Transverse colon (tissue), 4 donors: Measurements from ENCODE around the gene UHRF1. TPM values are rescaled to one million over a fixed set of nuclear protein-coding genes. Genes with fewer than 3 reads are reported as not detected.
A peak's percentile ranks its signal among the peaks of the same experiment; 100 is the strongest.

Experiments
- DNase-seq: peaks from one replicate; pipeline ENCODE4 v3.0.0-alpha.2; 2019
- H3K27ac ChIP-seq, 4 donors: fragments of 200-600 bp; sonication (generic); 2 replicates each; pipeline ENCODE4 v1.5.1; 2016 to 2018; ENCODE audit warnings: inconsistent platforms in 4 of 4
- H3K27me3 ChIP-seq: fragments of 200-600 bp; sonication (generic); 2 replicates; pipeline ENCODE4 v1.5.1; 2017; ENCODE audit warnings: inconsistent platforms
- H3K36me3 ChIP-seq, 4 donors: fragments of 200-600 bp; sonication (generic); 2 replicates each; pipeline ENCODE4 v1.5.1; 2017 to 2019; ENCODE audit warnings: inconsistent platforms in 4 of 4
- H3K4me1 ChIP-seq, 4 donors: fragments of 200-600 bp; sonication (generic); 2 replicates each; pipeline ENCODE4 v1.5.1; 2017 to 2020; ENCODE audit warnings: inconsistent platforms in 4 of 4
- H3K4me3 ChIP-seq, 4 donors: fragments of 200-600 bp; sonication (generic); 1 replicate in 1 of 4; 2 replicates in 3 of 4; pipeline versions ENCODE4 v1.5.1 to v1.6.1; 2017 to 2019; ENCODE audit warnings: inconsistent platforms in 4 of 4
- H3K9me3 ChIP-seq, 2 donors: fragments of 200-600 bp; sonication (generic); 2 replicates each; pipeline ENCODE4 v1.5.1; 2017 to 2019; ENCODE audit warnings: inconsistent platforms in 2 of 2
- CTCF ChIP-seq, 5 experiments: fragments of 200-600 bp in 3 of 5; fragments of 450-650 bp in 2 of 5; sonication (generic) in 3 of 5; IDR thresholded peaks; 1 replicate in 2 of 5; 2 replicates in 3 of 5; pipeline ENCODE4 v1.5.1; 2016 to 2017; ENCODE audit warnings: antibody characterized with exemption in 5 of 5, inconsistent platforms in 3 of 5, mild to moderate bottlenecking in 2 of 5, moderate library complexity in 1 of 5
- EP300 ChIP-seq: sonication (generic); formaldehyde crosslinking; IDR thresholded peaks from one replicate; pipeline ENCODE4 v1.6.1; 2017; ENCODE audit warnings: antibody characterized with exemption, low read depth
- POLR2A ChIP-seq: fragments of 450-650 bp; IDR thresholded peaks from one replicate; pipeline ENCODE4 v1.6.1; 2016; ENCODE audit warnings: antibody characterized with exemption, mild to moderate bottlenecking, moderate library complexity
- POLR2AphosphoS5 ChIP-seq, 3 donors: sonication (generic); formaldehyde crosslinking; IDR thresholded peaks; one replicate each; pipeline ENCODE4 v1.6.1; 2016; ENCODE audit warnings: antibody characterized with exemption in 3 of 3
- WGBS, 2 donors: methylation state at CpG; one replicate each; pipeline ENCODE4 v1.1.5; 2018; ENCODE audit warnings: low coverage in 1 of 2; 5-methylcytosine and 5-hydroxymethylcytosine counted together
- in situ Hi-C, 4 donors: fragments of 200-750 bp; cut with MboI; loops; one replicate each; pipeline versions ENCODE4 v1.15.0 to v1.15.1; 2017; ENCODE audit warnings: low sequenced_read_pairs in 3 of 4, low pct_ligation_motif_present in 1 of 4, low pct_unique_long_range_greater_than_20kb in 1 of 4
- intact Hi-C: fragments of 100-400 bp; cut with DNase I; formaldehyde crosslinking; loops from one replicate; pipeline ENCODE4 v1.15.1; 2023; ENCODE audit warnings: low total_unique reads
- total RNA-seq, 4 donors: library from RNA; depleted of rRNA; stranded (reverse); fragments of >200 nt; gene quantifications; one replicate each; pipeline ENCODE4 v1.1.0, GENCODE V29; 2016

Gene UHRF1
- total RNA-seq, 4 donors from 2014 or later: 2.9 to 41.2 (median 12.0) TPM

- H3K36me3 ChIP-seq: no peaks in the 10 kb centered on the region
- peak; percentile 37 for DNase-seq
- no peaks in the 10 kb centered on the region for H3K9me3 ChIP-seq
- WGBS, 2 donors: 71% methylated on average over 28 of the region's 36 CpGs; no CpG with 5 or more reads in 1 of the 2 donors
- peaks cover 18 to 58% (median 43%) of the 10 kb centered on the region in 4 donors for H3K4me1 ChIP-seq
- no peaks in the 10 kb centered on the region for H3K27me3 ChIP-seq
- in situ Hi-C loops (no loop called here), intact Hi-C loops (no loop called here)
- H3K4me3 ChIP-seq: no peak overlapping the region
- TF ChIP-seq POLR2A: no peak
- no peak for TF ChIP-seq EP300
- no peak for TF ChIP-seq CTCF (IDR thresholded peaks at IDR 0.05)
- TF ChIP-seq POLR2AphosphoS5 (IDR thresholded peaks at IDR 0.05): peak in 2 of 3 donors; percentile 33 to 57
- H3K27ac ChIP-seq: peak overlapping the region; percentile 78 to 86 (median 80)
Measured at GRCh38 chr19:4977299-4978174, 68.2 kb downstream of the UHRF1 start.

- Histone ChIP-seq H3K36me3 (no peaks in the 10 kb centered on the region), H3K27me3 (no peaks in the 10 kb centered on the region), H3K27ac (peak overlapping the region in 1 of 4 donors; percentile 19), H3K4me3 (no peak overlapping the region), H3K9me3 (no peaks in the 10 kb centered on the region), H3K4me1 (peaks cover 18 to 43% (median 36%) of the 10 kb centered on the region in 4 donors)
- in situ Hi-C loops (no loop called here), intact Hi-C loops (no loop called here)
- no peak for DNase-seq
- WGBS, 2 donors: 86% methylated on average over 8 of the region's 8 CpGs; no CpG with 5 or more reads in 1 of the 2 donors
- TF ChIP-seq POLR2A (no peak), CTCF (IDR thresholded peaks at IDR 0.05) (no peak), POLR2AphosphoS5 (IDR thresholded peaks at IDR 0.05) (no peak), EP300 (no peak)
Measured at GRCh38 chr19:4979211-4979807, 70.0 kb downstream of the UHRF1 start.

- no peak overlapping the region for H3K27ac ChIP-seq
- WGBS, 2 donors: 79 to 96% methylated on average over 3 of the region's 3 CpGs
- no peaks in the 10 kb centered on the region for H3K36me3 ChIP-seq
- no peaks in the 10 kb centered on the region for H3K27me3 ChIP-seq
- TF ChIP-seq POLR2AphosphoS5 (IDR thresholded peaks at IDR 0.05): peak in 1 of 3 donors; percentile 21
- TF ChIP-seq POLR2A: no peak
- DNase-seq: no peak
- intact Hi-C loops (loop anchor here (10.0 kb wide), 1 partner anchor 55 kb away; no protein-coding TSS in a partner anchor), in situ Hi-C loops (no loop called here)
- H3K4me1 ChIP-seq: peaks cover 18 to 43% (median 32%) of the 10 kb centered on the region in 4 donors
- H3K9me3 ChIP-seq: no peaks in the 10 kb centered on the region
- H3K4me3 ChIP-seq: no peak overlapping the region
Measured at GRCh38 chr19:4980067-4980466, 70.8 kb downstream of the UHRF1 start.

DNA sequence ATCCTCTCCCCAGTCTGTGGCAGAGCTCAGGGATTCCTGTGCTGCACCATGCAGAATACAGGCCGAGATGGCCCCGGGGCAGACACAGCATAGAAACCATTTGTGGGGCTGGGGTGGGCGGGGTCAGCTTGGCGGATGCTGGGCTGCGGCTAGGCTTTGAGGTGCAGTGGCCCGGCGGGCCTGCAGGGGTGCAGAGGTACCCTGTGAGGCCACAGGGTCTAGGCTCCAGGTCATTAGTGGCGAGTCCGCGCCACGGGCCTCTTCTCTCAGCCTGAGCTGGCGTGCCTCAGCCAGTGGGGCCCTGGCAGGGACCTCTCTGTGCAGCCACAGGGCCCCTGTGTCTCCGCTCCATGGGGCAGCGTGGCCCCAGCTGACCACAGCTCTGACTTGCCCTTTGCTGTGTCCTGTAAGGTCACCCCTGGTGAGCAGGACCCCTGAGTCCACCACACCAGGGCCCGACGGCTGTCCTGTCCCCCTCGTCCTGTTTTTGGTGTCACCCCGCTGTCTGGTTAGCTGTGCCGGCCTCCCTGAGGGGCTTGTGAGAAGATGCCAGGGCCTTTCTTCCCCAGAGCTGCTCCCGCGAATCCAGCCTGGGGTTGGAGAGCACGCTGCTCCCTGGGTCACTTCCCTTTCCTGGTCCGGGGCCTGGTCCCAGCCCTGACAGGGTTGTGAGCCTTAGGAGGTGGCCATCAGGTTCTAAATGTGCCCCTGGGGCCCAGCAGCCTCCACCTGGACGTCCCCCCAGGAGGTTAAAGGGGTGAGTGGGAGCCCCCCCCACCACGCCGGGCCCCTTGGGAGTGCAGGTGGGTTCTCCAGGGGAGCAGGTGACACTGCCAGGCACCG is 71.8 kb downstream of the UHRF1 start:
- TF ChIP-seq POLR2AphosphoS5 (IDR thresholded peaks at IDR 0.05) (no peak), CTCF (IDR thresholded peaks at IDR 0.05) (no peak), POLR2A (no peak), EP300 (no peak)
- in situ Hi-C loops: no loop called here
- 82% methylated on average over 26 of the region's 27 CpGs; no CpG with 5 or more reads in 1 of the 2 donors for WGBS, 2 donors
- no peaks in the 10 kb centered on the region for H3K27me3 ChIP-seq
- DNase-seq: no peak
- H3K36me3 ChIP-seq: no peaks in the 10 kb centered on the region
- peaks cover 11 to 38% (median 25%) of the 10 kb centered on the region in 4 donors for H3K4me1 ChIP-seq
- no peak overlapping the region for H3K4me3 ChIP-seq
- no peaks in the 10 kb centered on the region for H3K9me3 ChIP-seq
- intact Hi-C loops: loop anchor here (10.0 kb wide), 1 partner anchor 54 kb away; no protein-coding TSS in a partner anchor
- H3K27ac ChIP-seq: no peak overlapping the region
